ENCODE data around the gene CNGA3.

Gene CNGA3

DNA sequence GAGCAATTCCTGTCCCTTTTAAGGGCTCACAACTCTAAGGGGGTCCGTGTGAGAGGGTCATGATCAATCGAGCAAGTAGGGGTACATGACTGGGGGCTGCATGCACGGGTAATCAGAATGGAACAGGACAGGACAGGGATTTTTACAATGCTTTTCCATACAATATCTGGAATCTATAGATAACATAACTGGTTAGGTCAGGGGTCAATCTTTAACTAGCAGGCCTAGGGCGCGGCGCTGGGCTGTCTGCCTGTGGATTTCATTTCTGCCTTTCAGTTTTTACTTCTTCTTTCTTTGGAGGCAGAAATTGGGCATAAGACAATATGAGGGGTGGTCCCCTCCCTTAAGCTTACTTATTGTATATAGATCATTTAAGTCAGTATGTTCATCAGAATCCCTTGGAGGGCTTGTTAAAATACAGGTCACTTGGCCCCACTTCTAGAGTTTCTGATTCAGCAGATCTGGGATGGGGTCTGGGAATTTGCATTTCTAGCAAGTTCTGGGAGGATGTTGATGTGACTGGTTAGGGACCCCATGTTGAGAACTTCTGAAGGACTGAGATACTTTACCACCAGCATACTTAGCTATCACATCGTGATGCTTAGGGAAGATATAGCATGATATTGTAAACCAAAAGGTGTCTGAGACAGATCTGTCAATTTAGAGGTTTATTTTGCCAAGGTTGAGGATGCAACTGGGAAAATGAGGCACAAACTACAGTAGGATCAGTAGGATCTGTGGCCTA is 95.6 kb downstream of the CNGA3 start:
- H3K9me3 ChIP-seq (ENCODE audit: severe bottlenecking) = no peaks in the 10 kb centered on the region
- no peak overlapping the region for H3K27ac ChIP-seq
- H3K27me3 ChIP-seq (ENCODE audit: insufficient read depth, low read depth, severe bottlenecking) = no peaks in the 10 kb centered on the region
- no peaks in the 10 kb centered on the region for H3K36me3 ChIP-seq
- no peak overlapping the region for H3K4me3 ChIP-seq (ENCODE audit: low read depth, low read length)
- no peak for DNase-seq
- no peak for TF ChIP-seq CTCF (IDR thresholded peaks at IDR 0.05; ENCODE audit: low read depth, low read length)

GRCh38 chr2:98442488-98442887 is 96.2 kb downstream of the CNGA3 start:
- Histone ChIP-seq H3K4me3 (ENCODE audit: low read depth, low read length) (no peak overlapping the region), H3K9me3 (ENCODE audit: severe bottlenecking) (no peaks in the 10 kb centered on the region), H3K27ac (no peak overlapping the region), H3K36me3 (no peaks in the 10 kb centered on the region), H3K27me3 (ENCODE audit: insufficient read depth, low read depth, severe bottlenecking) (no peaks in the 10 kb centered on the region)
- no peak for TF ChIP-seq CTCF (IDR thresholded peaks at IDR 0.05; ENCODE audit: low read depth, low read length)
- no peak for DNase-seq

- H3K27ac ChIP-seq = peak within 1 kb of the TSS; percentile 61
These were observed 98.3 kb downstream of the CNGA3 start, which contains the start of gene INPP4A for GRCh38 chr2:98444436-98445176. INPP4A (plus strand) TSS chr2:98444858; CDS start chr2:98520049, 75,191 bp downstream.

GRCh38 chr2:98445177-98445682 is 99.0 kb downstream of the CNGA3 start:
- peak overlapping the region; percentile 53 for H3K4me3 ChIP-seq (ENCODE audit: low read depth, low read length)
- H3K27me3 ChIP-seq (ENCODE audit: insufficient read depth, low read depth, severe bottlenecking) = no peaks in the 10 kb centered on the region
- TF ChIP-seq CTCF (IDR thresholded peaks at IDR 0.05; ENCODE audit: low read depth, low read length) = no peak
- DNase-seq = peak; percentile 17
- H3K27ac ChIP-seq = peak overlapping the region; percentile 61
- H3K9me3 ChIP-seq (ENCODE audit: severe bottlenecking) = no peaks in the 10 kb centered on the region
- no peaks in the 10 kb centered on the region for H3K36me3 ChIP-seq

More at GRCh38 chr2:98444436-98445176, 98.3 kb downstream of the CNGA3 start, which contains the start of gene INPP4A:
- Histone ChIP-seq H3K4me3 (ENCODE audit: low read depth, low read length) (peak within 1 kb of the TSS; percentile 53), H3K27me3 (ENCODE audit: insufficient read depth, low read depth, severe bottlenecking) (no peaks in the 10 kb centered on the region), H3K9me3 (ENCODE audit: severe bottlenecking) (no peaks in the 10 kb centered on the region), H3K36me3 (no peaks in the 10 kb centered on the region)
- no peak for TF ChIP-seq CTCF (IDR thresholded peaks at IDR 0.05; ENCODE audit: low read depth, low read length)
- DNase-seq = peak; percentile 84

GRCh38 chr2:98445683-98446581 is 99.7 kb downstream of the CNGA3 start:
- DNase-seq = no peak
- no peak overlapping the region for H3K27ac ChIP-seq
- no peaks in the 10 kb centered on the region for H3K9me3 ChIP-seq (ENCODE audit: severe bottlenecking)
- peak overlapping the region; percentile 53 for H3K4me3 ChIP-seq (ENCODE audit: low read depth, low read length)
- no peaks in the 10 kb centered on the region for H3K36me3 ChIP-seq
- no peaks in the 10 kb centered on the region for H3K27me3 ChIP-seq (ENCODE audit: insufficient read depth, low read depth, severe bottlenecking)
- no peak for TF ChIP-seq CTCF (IDR thresholded peaks at IDR 0.05; ENCODE audit: low read depth, low read length)

Measured in WERI-Rb-1 (cell line).